Kidney epithelial cell (primary cell): ENCODE results near the gene CPNE4. TPM values are rescaled to one million over a fixed set of nuclear protein-coding genes. Genes with fewer than 3 reads are reported as not detected.

Experiments used
- DNase-seq: peaks from one replicate; pipeline ENCODE4 v3.0.0-alpha.2; 2010; ENCODE audit warnings: low read depth
- H3K27me3 ChIP-seq: 2 replicates; pipeline ENCODE4 v1.6.0; 2011; ENCODE audit warnings: low read length; ENCODE audit not compliant: control insufficient read depth, insufficient read depth
- H3K36me3 ChIP-seq: 2 replicates; pipeline ENCODE4 v1.5.1; 2011; ENCODE audit warnings: low read length; ENCODE audit not compliant: control insufficient read depth, insufficient read depth
- H3K4me3 ChIP-seq: 2 replicates; pipeline ENCODE4 v1.5.1; 2011; ENCODE audit warnings: low read depth, mild to moderate bottlenecking, control low read depth, low read length
- total RNA-seq: library from RNA; depleted of rRNA; stranded (reverse); fragments of >200 nt; gene quantifications from 2 replicates; pipeline ENCODE4 v1.2.3, GENCODE V29; 2015
- TF ChIP-seq, protein P1 (sequence below): IDR thresholded peaks from 2 replicates; pipeline ENCODE4 v1.5.1; 2011; ENCODE audit warnings: mild to moderate bottlenecking, moderate library complexity, low read length, control low read depth, inconsistent platforms; ENCODE audit not compliant: insufficient read depth, poor library complexity, severe bottlenecking

CPNE4 gene
- total RNA-seq, 1 donor from 2014 or later: 3.7 TPM

- TF ChIP-seq, protein P1, sequence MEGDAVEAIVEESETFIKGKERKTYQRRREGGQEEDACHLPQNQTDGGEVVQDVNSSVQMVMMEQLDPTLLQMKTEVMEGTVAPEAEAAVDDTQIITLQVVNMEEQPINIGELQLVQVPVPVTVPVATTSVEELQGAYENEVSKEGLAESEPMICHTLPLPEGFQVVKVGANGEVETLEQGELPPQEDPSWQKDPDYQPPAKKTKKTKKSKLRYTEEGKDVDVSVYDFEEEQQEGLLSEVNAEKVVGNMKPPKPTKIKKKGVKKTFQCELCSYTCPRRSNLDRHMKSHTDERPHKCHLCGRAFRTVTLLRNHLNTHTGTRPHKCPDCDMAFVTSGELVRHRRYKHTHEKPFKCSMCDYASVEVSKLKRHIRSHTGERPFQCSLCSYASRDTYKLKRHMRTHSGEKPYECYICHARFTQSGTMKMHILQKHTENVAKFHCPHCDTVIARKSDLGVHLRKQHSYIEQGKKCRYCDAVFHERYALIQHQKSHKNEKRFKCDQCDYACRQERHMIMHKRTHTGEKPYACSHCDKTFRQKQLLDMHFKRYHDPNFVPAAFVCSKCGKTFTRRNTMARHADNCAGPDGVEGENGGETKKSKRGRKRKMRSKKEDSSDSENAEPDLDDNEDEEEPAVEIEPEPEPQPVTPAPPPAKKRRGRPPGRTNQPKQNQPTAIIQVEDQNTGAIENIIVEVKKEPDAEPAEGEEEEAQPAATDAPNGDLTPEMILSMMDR: no peak
- Histone ChIP-seq H3K27me3 (no peaks in the 10 kb centered on the region), H3K4me3 (no peak overlapping the region), H3K36me3 (no peaks in the 10 kb centered on the region)
- DNase-seq: no peak
These were observed 74.5 kb downstream of the CPNE4 start for GRCh38 chr3:131960324-131960723.

DNA sequence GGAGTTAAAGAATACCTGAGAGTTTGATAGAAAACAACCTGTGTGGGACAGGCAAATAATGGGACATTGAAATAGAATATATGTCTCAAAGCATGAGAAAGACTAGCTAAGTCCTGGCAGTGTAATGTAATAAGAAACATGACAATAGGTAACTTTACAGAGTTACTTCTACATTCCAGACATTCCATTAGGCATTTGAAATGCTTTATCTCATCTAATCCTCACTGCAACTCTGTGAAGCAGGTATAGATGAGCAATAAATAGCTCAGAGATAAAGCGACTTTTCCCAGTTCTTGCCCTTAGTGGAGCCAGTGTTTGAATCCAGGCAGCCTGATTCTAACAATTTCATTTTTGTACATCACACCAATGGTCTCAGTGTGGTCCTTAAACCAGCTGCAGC lies 76.8 kb downstream of the CPNE4 start:
- no peaks in the 10 kb centered on the region for H3K36me3 ChIP-seq
- TF ChIP-seq, protein P1: no peak
- H3K27me3 ChIP-seq: no peaks in the 10 kb centered on the region
- DNase-seq: no peak
- no peak overlapping the region for H3K4me3 ChIP-seq

DNA sequence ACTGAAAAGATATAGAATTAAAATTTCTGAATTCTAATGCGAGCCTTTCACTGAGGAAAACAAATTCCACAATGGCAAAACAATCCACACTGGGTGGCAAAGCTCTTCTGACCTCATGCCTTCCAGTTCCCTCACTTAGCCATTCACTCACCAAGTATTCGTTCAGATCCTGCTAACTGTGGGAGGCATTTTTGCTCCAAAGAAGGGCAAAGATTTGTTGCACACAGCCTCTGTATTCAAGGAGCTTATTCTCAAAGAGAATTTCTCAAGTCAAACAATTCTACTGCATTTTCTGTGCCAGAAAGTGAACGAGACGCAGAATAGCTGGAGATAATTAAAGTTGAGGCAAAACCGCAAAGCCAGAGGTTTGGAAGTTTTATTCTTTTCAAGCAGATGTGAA lies 77.3 kb downstream of the CPNE4 start:
- H3K27me3 ChIP-seq: no peaks in the 10 kb centered on the region
- TF ChIP-seq, protein P1: no peak
- no peak for DNase-seq
- no peaks in the 10 kb centered on the region for H3K36me3 ChIP-seq
- no peak overlapping the region for H3K4me3 ChIP-seq

GRCh38 chr3:131948806-131949205 lies 86.0 kb downstream of the CPNE4 start:
- DNase-seq: no peak
- no peaks in the 10 kb centered on the region for H3K27me3 ChIP-seq
- H3K36me3 ChIP-seq: no peaks in the 10 kb centered on the region
- TF ChIP-seq, protein P1: no peak
- no peak overlapping the region for H3K4me3 ChIP-seq

DNA sequence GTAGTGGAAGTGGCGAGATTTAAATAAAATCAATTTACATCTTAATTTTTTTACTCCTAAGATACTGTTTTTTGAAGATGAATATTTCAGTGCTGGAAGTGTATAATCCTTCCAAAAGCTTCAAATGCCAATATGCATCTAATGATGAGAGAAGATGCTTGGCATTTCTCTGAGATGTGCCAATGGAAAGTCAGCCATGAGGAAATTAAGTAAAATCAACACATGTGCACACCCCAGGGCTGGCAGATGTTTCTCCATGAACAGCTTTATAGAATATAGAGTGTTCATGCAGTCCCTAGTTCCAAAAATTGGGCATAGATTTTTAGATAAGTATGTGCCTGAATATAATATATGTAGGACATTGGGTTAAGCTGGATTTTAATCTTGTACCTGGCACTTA lies 90.1 kb downstream of the CPNE4 start:
- H3K4me3 ChIP-seq: no peak overlapping the region
- H3K36me3 ChIP-seq: no peaks in the 10 kb centered on the region
- TF ChIP-seq, protein P1: no peak
- no peak for DNase-seq
- H3K27me3 ChIP-seq: no peaks in the 10 kb centered on the region

GRCh38 chr3:131933665-131934064 lies 101.1 kb downstream of the CPNE4 start:
- TF ChIP-seq, protein P1: no peak
- no peak for DNase-seq
- Histone ChIP-seq H3K36me3 (no peaks in the 10 kb centered on the region), H3K27me3 (no peaks in the 10 kb centered on the region), H3K4me3 (no peak overlapping the region)
